DND-41 (cell line): ENCODE measurements around the gene CCDC200.

Source experiments
- ATAC-seq: fragments of 200-7000 bp; cut with Tn5 transposase; 3 replicates; pipeline ENCODE4 v1.9.1; 2021; ENCODE audit warnings: low read depth; ENCODE audit not compliant: insufficient read depth
- DNase-seq: peaks from one replicate; pipeline ENCODE4 v3.0.0-alpha.2; 2020
- H2AFZ ChIP-seq: 2 replicates; pipeline ENCODE4 v1.6.0; 2012; ENCODE audit warnings: low read depth, low read length
- H3K27ac ChIP-seq: 2 replicates; pipeline ENCODE4 v1.5.1; 2012; ENCODE audit warnings: low read length, inconsistent platforms
- H3K27me3 ChIP-seq: fragments of 200-600 bp; sonication (generic); 2 replicates; pipeline ENCODE4 v1.6.0; 2012; ENCODE audit warnings: low read length, mild to moderate bottlenecking, inconsistent platforms; ENCODE audit not compliant: insufficient read depth, poor library complexity
- H3K36me3 ChIP-seq: 2 replicates; pipeline ENCODE4 v1.5.1; 2012; ENCODE audit warnings: low read length, inconsistent platforms; ENCODE audit not compliant: insufficient read depth
- H3K4me1 ChIP-seq: 2 replicates; pipeline ENCODE4 v1.5.1; 2012; ENCODE audit warnings: mild to moderate bottlenecking, low read length; ENCODE audit not compliant: insufficient read depth
- H3K4me2 ChIP-seq: 2 replicates; pipeline ENCODE4 v1.6.0; 2012; ENCODE audit warnings: mild to moderate bottlenecking, moderate library complexity, low read length, inconsistent platforms; ENCODE audit not compliant: insufficient read depth
- H3K4me3 ChIP-seq, 2 experiments: fragments of 200-600 bp in 1 of 2; shearing (Covaris generic) in 1 of 2; 2 replicates each; pipeline ENCODE4 v1.5.1; 2012 to 2016; ENCODE audit warnings: inconsistent platforms in 2 of 2, low read length in 2 of 2, mild to moderate bottlenecking in 2 of 2, low read depth in 1 of 2, moderate library complexity in 1 of 2
- H3K79me2 ChIP-seq: 2 replicates; pipeline ENCODE4 v1.6.0; 2012; ENCODE audit warnings: low read length, inconsistent platforms; ENCODE audit not compliant: insufficient read depth
- H3K9ac ChIP-seq: 2 replicates; pipeline ENCODE4 v1.6.0; 2012; ENCODE audit warnings: low read depth, mild to moderate bottlenecking, inconsistent platforms, low read length, moderate library complexity
- H3K9me3 ChIP-seq: 2 replicates; pipeline ENCODE4 v1.5.1; 2012; ENCODE audit warnings: low read length, moderate library complexity, mild to moderate bottlenecking, inconsistent platforms; ENCODE audit not compliant: insufficient read depth, severe bottlenecking
- H4K20me1 ChIP-seq: 2 replicates; pipeline ENCODE4 v1.6.0; 2012; ENCODE audit warnings: low read length; ENCODE audit not compliant: insufficient read depth
- CTCF ChIP-seq: IDR thresholded peaks from 2 replicates; pipeline ENCODE4 v1.5.1; 2012; ENCODE audit warnings: borderline replicate concordance, low read length, moderate library complexity, mild to moderate bottlenecking; ENCODE audit not compliant: poor library complexity, severe bottlenecking; ENCODE audit errors: extremely low read depth
- EZH2 ChIP-seq: IDR thresholded peaks from 3 replicates; pipeline ENCODE4 v1.6.1; 2012; ENCODE audit warnings: borderline replicate concordance, low read depth, mild to moderate bottlenecking, moderate library complexity, low read length, inconsistent platforms; ENCODE audit not compliant: severe bottlenecking

The CCDC200 gene

GRCh38 chr17:43171586-43172487 lies 56.6 kb downstream of the CCDC200 start:
- Histone ChIP-seq H3K27me3 (no peaks in the 10 kb centered on the region), H4K20me1 (no peaks in the 10 kb centered on the region), H2AFZ (peak overlapping the region; percentile 86), H3K9me3 (no peaks in the 10 kb centered on the region), H3K4me3 (peak overlapping the region; percentile 68 to 88), H3K4me1 (peaks cover 42% of the 10 kb centered on the region), H3K27ac (peak overlapping the region; percentile 97), H3K79me2 (peaks cover 63% of the 10 kb centered on the region), H3K4me2 (peak overlapping the region; percentile 95), H3K9ac (peak overlapping the region; percentile 86), H3K36me3 (peaks cover 11% of the 10 kb centered on the region)
- TF ChIP-seq CTCF (peak; percentile 41), EZH2 (no peak)
- DNase-seq (peak; percentile 9), ATAC-seq (no peak)
